GM15510 (cell line): ENCODE results near the gene C1orf35.

Experiments used
- POLR2A ChIP-seq: IDR thresholded peaks from 3 replicates; pipeline ENCODE4 v1.6.1; 2011; ENCODE audit warnings: borderline replicate concordance; ENCODE audit not compliant: insufficient read length; ENCODE audit errors: extremely low read depth

Gene C1orf35

GRCh38 chr1:228071839-228072657 is 31.1 kb downstream of the C1orf35 start:
- TF ChIP-seq POLR2A: no peak

GRCh38 chr1:228070851-228071250 is 32.3 kb downstream of the C1orf35 start:
- TF ChIP-seq POLR2A: no peak

- TF ChIP-seq POLR2A: no peak
Measured at GRCh38 chr1:228070173-228070572, 33.0 kb downstream of the C1orf35 start.

GRCh38 chr1:228068359-228068758 is 34.8 kb downstream of the C1orf35 start:
- TF ChIP-seq POLR2A: no peak

GRCh38 chr1:228066891-228067654 is 36.1 kb downstream of the C1orf35 start:
- TF ChIP-seq POLR2A: no peak

GRCh38 chr1:228066416-228066815 is 36.7 kb downstream of the C1orf35 start:
- no peak for TF ChIP-seq POLR2A

GRCh38 chr1:228065543-228066347 is 37.4 kb downstream of the C1orf35 start:
- TF ChIP-seq POLR2A: no peak

- TF ChIP-seq POLR2A: no peak
Measured at GRCh38 chr1:228064741-228065542, 38.2 kb downstream of the C1orf35 start.

GRCh38 chr1:228064296-228064695 is 38.8 kb downstream of the C1orf35 start:
- no peak for TF ChIP-seq POLR2A

- TF ChIP-seq POLR2A: no peak
Measured at GRCh38 chr1:228063251-228064191, 39.6 kb downstream of the C1orf35 start.

- no peak for TF ChIP-seq POLR2A
Measured at GRCh38 chr1:228062812-228063211, 40.3 kb downstream of the C1orf35 start.

GRCh38 chr1:228062085-228062791 is 40.9 kb downstream of the C1orf35 start:
- no peak for TF ChIP-seq POLR2A
